H1 (cell line): ENCODE data around the gene FAM184B. TPM values are rescaled to one million over a fixed set of nuclear protein-coding genes. Genes with fewer than 3 reads are reported as not detected.

ENCODE experiments used
- CTCF ChIA-PET: fragments of 300-600 bp; sonication (Branson Sonifier 250); formaldehyde crosslinking; loops from one replicate; lab custom pipeline; 2021; ENCODE audit not compliant: partially characterized antibody; lab: Charles Lee
- POLR2A ChIA-PET: fragments of 300-600 bp; sonication (Branson Sonifier 250); formaldehyde crosslinking; loops from one replicate; lab custom pipeline; 2021; ENCODE audit warnings: inconsistent platforms; ENCODE audit not compliant: partially characterized antibody; lab: Charles Lee
- DNase-seq, 2 experiments: peaks; one replicate each; pipeline versions ENCODE4 v3.0.0 to v3.0.0-alpha.2; 2010 to 2022; ENCODE audit warnings: low spot score in 2 of 2, low read depth in 1 of 2, mixed read lengths in 1 of 2
- FAIRE-seq: peaks from 2 replicates; lab custom pipeline; 2011; peaks lifted over from hg19 to GRCh38; lab: Jason Lieb, UNC
- H2AFZ ChIP-seq: 2 replicates; pipeline ENCODE4 v1.8.1; 2012; ENCODE audit warnings: low read length, inconsistent platforms
- H2AK5ac ChIP-seq: 2 replicates; pipeline ENCODE4 v1.6.1; 2013; ENCODE audit warnings: low read depth, low read length
- H2BK120ac ChIP-seq: replicated peaks from 2 replicates; pipeline ENCODE3; 2013; ENCODE audit warnings: low read depth, low read length, inconsistent platforms
- H2BK12ac ChIP-seq: 2 replicates; pipeline ENCODE4 v1.6.1; 2013; ENCODE audit warnings: low read depth, low read length
- H2BK15ac ChIP-seq: 2 replicates; pipeline ENCODE4 v1.6.1; 2013; ENCODE audit warnings: low read length
- H2BK20ac ChIP-seq: 2 replicates; pipeline ENCODE4 v1.6.1; 2013; ENCODE audit warnings: low read length
- H2BK5ac ChIP-seq: 2 replicates; pipeline ENCODE4 v1.6.1; 2013; ENCODE audit warnings: low read depth, low read length
- H3K14ac ChIP-seq: 2 replicates; pipeline ENCODE4 v1.6.1; 2013; ENCODE audit warnings: inconsistent platforms; ENCODE audit not compliant: insufficient read length
- H3K18ac ChIP-seq: 2 replicates; pipeline ENCODE4 v1.6.1; 2013; ENCODE audit warnings: low read length; ENCODE audit errors: extremely low read depth
- H3K23ac ChIP-seq: 2 replicates; pipeline ENCODE4 v1.6.1; 2013; ENCODE audit warnings: inconsistent platforms; ENCODE audit not compliant: insufficient read length
- H3K23me2 ChIP-seq: 2 replicates; pipeline ENCODE4 v1.6.1; 2013; ENCODE audit warnings: low read depth, low read length
- H3K27ac ChIP-seq: 2 replicates; pipeline ENCODE4 v1.6.1; 2011; ENCODE audit warnings: low read depth, low read length, inconsistent platforms
- H3K27me3 ChIP-seq, 4 experiments: replicated peaks in 1 of 4; 1 replicate in 1 of 4; 2 replicates in 3 of 4; pipeline versions ENCODE4 v1.6.1 to v1.8.1; 2011 to 2013; ENCODE audit warnings: low read length in 3 of 4, mild to moderate bottlenecking in 3 of 4, inconsistent platforms in 2 of 4, mixed read lengths in 2 of 4, moderate library complexity in 1 of 4; ENCODE audit not compliant: control insufficient read depth in 3 of 4, insufficient read depth in 3 of 4; ENCODE audit errors: extremely low read depth in 1 of 4
- H3K36me3 ChIP-seq, 4 experiments: 2 replicates each; pipeline versions ENCODE4 v1.6.1 to v1.8.1; 2011 to 2013; ENCODE audit warnings: mild to moderate bottlenecking in 4 of 4, low read length in 3 of 4, moderate library complexity in 2 of 4, control low read depth in 1 of 4, inconsistent platforms in 1 of 4; ENCODE audit not compliant: insufficient read depth in 4 of 4, control insufficient read depth in 2 of 4
- H3K4ac ChIP-seq: replicated peaks from 2 replicates; pipeline ENCODE3; 2013; ENCODE audit warnings: low read length, low read depth, mixed read lengths, inconsistent platforms; ENCODE audit not compliant: insufficient read length
- H3K4me1 ChIP-seq, 4 experiments: replicated peaks in 1 of 4; 1 replicate in 1 of 4; 2 replicates in 3 of 4; pipeline versions ENCODE4 v1.6.1 to v1.8.1; 2011 to 2013; ENCODE audit warnings: low read length in 3 of 4, inconsistent platforms in 2 of 4, mixed read lengths in 1 of 4; ENCODE audit not compliant: insufficient read depth in 4 of 4, control insufficient read depth in 3 of 4
- H3K4me2 ChIP-seq, 2 experiments: 2 replicates each; pipeline versions ENCODE4 v1.6.1 to v1.8.1; 2011 to 2013; ENCODE audit warnings: low read depth in 2 of 2, low read length in 2 of 2, control low read depth in 1 of 2, inconsistent platforms in 1 of 2, mild to moderate bottlenecking in 1 of 2; ENCODE audit not compliant: insufficient read depth in 1 of 2
- H3K4me3 ChIP-seq, 4 experiments: fragments of 200-600, 300-600 bp in 1 of 4; sonication (generic), shearing (Covaris generic), sonication (Bioruptor Twin) in 1 of 4; 2 replicates each; pipeline versions ENCODE4 v1.5.1 to v1.8.1; 2011 to 2016; ENCODE audit warnings: low read length in 4 of 4, low read depth in 3 of 4, control low read depth in 2 of 4, inconsistent platforms in 2 of 4, mild to moderate bottlenecking in 2 of 4, mixed read lengths in 1 of 4, moderate library complexity in 1 of 4; ENCODE audit not compliant: insufficient read depth in 2 of 4; ENCODE audit errors: extremely low read depth in 1 of 4
- H3K56ac ChIP-seq: replicated peaks from 2 replicates; pipeline ENCODE3; 2013; ENCODE audit warnings: low read depth, mild to moderate bottlenecking, mixed read lengths, low read length, inconsistent platforms; ENCODE audit not compliant: insufficient read length
- H3K79me1 ChIP-seq: 2 replicates; pipeline ENCODE4 v1.6.1; 2013; ENCODE audit warnings: low read depth, low read length, control low read depth
- H3K79me2 ChIP-seq, 2 experiments: 2 replicates each; pipeline versions ENCODE4 v1.6.1 to v1.8.1; 2012 to 2013; ENCODE audit warnings: low read length in 2 of 2, mild to moderate bottlenecking in 2 of 2, inconsistent platforms in 1 of 2; ENCODE audit not compliant: insufficient read depth in 2 of 2, control insufficient read depth in 1 of 2
- H3K9ac ChIP-seq, 4 experiments: replicated peaks in 1 of 4; 1 replicate in 1 of 4; 2 replicates in 3 of 4; pipeline versions ENCODE4 v1.6.1 to v1.8.1; 2011 to 2013; ENCODE audit warnings: low read depth in 3 of 4, low read length in 3 of 4, control low read depth in 2 of 4, mild to moderate bottlenecking in 2 of 4, moderate library complexity in 2 of 4, inconsistent platforms in 1 of 4; ENCODE audit errors: extremely low read depth in 1 of 4
- H3K9me3 ChIP-seq, 2 experiments: 2 replicates each; pipeline versions ENCODE4 v1.6.1 to v1.8.1; 2012 to 2013; ENCODE audit warnings: mild to moderate bottlenecking in 2 of 2, moderate library complexity in 2 of 2, control low read depth in 1 of 2, inconsistent platforms in 1 of 2, low read depth in 1 of 2, low read length in 1 of 2, mixed read lengths in 1 of 2; ENCODE audit not compliant: insufficient read depth in 2 of 2
- H4K20me1 ChIP-seq, 2 experiments: replicated peaks in 1 of 2; 2 replicates each; pipeline versions ENCODE3 to v1.8.1; 2011 to 2013; ENCODE audit warnings: inconsistent platforms in 2 of 2, low read length in 2 of 2, mild to moderate bottlenecking in 1 of 2; ENCODE audit not compliant: insufficient read depth in 2 of 2, control insufficient read depth in 1 of 2
- H4K5ac ChIP-seq: 2 replicates; pipeline ENCODE4 v1.6.1; 2013; ENCODE audit warnings: low read length, low read depth, mixed read lengths, inconsistent platforms; ENCODE audit not compliant: insufficient read length
- H4K8ac ChIP-seq: 2 replicates; pipeline ENCODE4 v1.8.0; 2013; ENCODE audit warnings: mild to moderate bottlenecking, moderate library complexity, low read length, inconsistent platforms; ENCODE audit not compliant: insufficient read depth; ENCODE audit errors: extremely low read depth
- H4K91ac ChIP-seq: replicated peaks from 2 replicates; pipeline ENCODE3; 2013; ENCODE audit warnings: low read length, mixed read lengths, inconsistent platforms; ENCODE audit not compliant: insufficient read length
- NANOG ChIP-seq: IDR thresholded peaks from 2 replicates; pipeline ENCODE4 v1.6.1; 2011; ENCODE audit warnings: low read length, low read depth, mild to moderate bottlenecking, inconsistent platforms; ENCODE audit not compliant: insufficient read depth, poor library complexity, severe bottlenecking
- RBBP5 ChIP-seq: IDR thresholded peaks from 2 replicates; pipeline ENCODE4 v1.7.1; 2012; ENCODE audit warnings: low read depth, mild to moderate bottlenecking, inconsistent platforms, low read length, moderate library complexity, borderline replicate concordance
- SIN3A ChIP-seq, 2 experiments: IDR thresholded peaks in 1 of 2; conservative IDR thresholded peaks in 1 of 2; 2 replicates each; pipeline ENCODE4 v1.6.1; 2011 to 2012; ENCODE audit warnings: low read length in 2 of 2, improper control_type of control experiment in 1 of 2, low read depth in 1 of 2, mild to moderate bottlenecking in 1 of 2
- SUZ12 ChIP-seq: fragments of 200-600 bp; sonication (generic); IDR thresholded peaks from 2 replicates; pipeline ENCODE4 v1.6.1; 2012; ENCODE audit warnings: mild to moderate bottlenecking, inconsistent platforms, low read length, moderate library complexity, mixed read lengths
- WGBS, 2 experiments: shearing (Covaris generic) in 1 of 2; methylation state at CpG; one replicate each; pipeline versions ENCODE4 v1.1.6 to v1.1.7; 2013 to 2015; ENCODE audit warnings: low lambda C conversion rate in 2 of 2, mixed read lengths in 2 of 2, inconsistent platforms in 1 of 2, low coverage in 1 of 2, missing lambda C conversion rate in 1 of 2; ENCODE audit not compliant: insufficient replicate concordance in 2 of 2, insufficient coverage in 1 of 2, insufficient read length in 1 of 2; ENCODE audit errors: extremely low coverage in 1 of 2, missing lambda C conversion rate in 1 of 2; 5-methylcytosine and 5-hydroxymethylcytosine counted together
- polyA plus RNA-seq, 7 experiments: library from polyadenylated mRNA; depleted of rRNA in 3 of 7; stranded (reverse) in 5 of 7; unstranded in 2 of 7; fragments of >200 nt in 5 of 7; fragments of 200-250 nt in 2 of 7; gene quantifications; 1 replicate in 5 of 7; 2 replicates in 1 of 7; 4 replicates in 1 of 7; pipeline versions ENCODE4 v1.2.1 to v1.2.3, GENCODE V29; 2011 to 2013; ENCODE audit warnings: missing spikeins in 2 of 7, mixed read lengths in 2 of 7
- total RNA-seq: library from RNA; stranded (reverse); fragmentation: NEBNext Ultra II Directional; extraction: Animal tissue kit (Norgen Biotek cat#: 25700); gene quantifications from 2 replicates; pipeline ENCODE4 v1.2.1, GENCODE V29; 2021

Gene FAM184B
- total and polyA plus RNA-seq, 2 of the 8 experiments (the other 6 are each of a cell fraction or from before 2014, with no cell fraction given): 0.05 to 0.39 TPM

DNA sequence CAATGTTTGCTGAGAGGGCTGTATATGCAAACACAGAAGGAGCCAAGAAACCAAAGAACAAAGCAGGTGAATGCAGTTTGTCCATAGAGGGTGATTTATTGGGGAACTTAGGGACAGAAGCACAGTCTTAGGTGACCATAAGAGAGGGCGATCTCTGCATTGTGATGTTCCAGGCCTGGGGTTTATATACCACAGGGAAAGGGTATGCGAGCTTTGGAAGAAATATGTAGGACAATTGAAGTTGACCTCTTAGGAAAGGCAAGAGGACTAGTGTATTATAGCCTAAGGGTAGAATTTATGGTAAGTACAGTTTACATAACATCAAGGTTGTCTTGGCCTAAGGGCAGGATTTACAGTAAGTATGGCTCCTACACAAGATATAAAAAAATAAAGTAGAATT, 27.8 kb downstream of the FAM184B start:
- Histone ChIP-seq H3K56ac (no peak overlapping the region), H4K8ac (no peak overlapping the region), H2BK20ac (no peak overlapping the region), H3K23ac (no peak overlapping the region), H3K79me2 (no peaks in the 10 kb centered on the region), H3K4me1 (no peaks in the 10 kb centered on the region), H3K27ac (no peak overlapping the region), H2BK12ac (no peak overlapping the region), H3K18ac (no peak overlapping the region), H4K91ac (no peak overlapping the region), H2AK5ac (no peak overlapping the region), H3K79me1 (no peaks in the 10 kb centered on the region), H3K4me2 (no peak overlapping the region), H2AFZ (no peak overlapping the region), H2BK5ac (no peak overlapping the region), H3K36me3 (no peaks in the 10 kb centered on the region), H4K20me1 (no peaks in the 10 kb centered on the region), H2BK120ac (no peak overlapping the region), H2BK15ac (no peak overlapping the region), H3K4ac (no peak overlapping the region), H3K27me3 (no peaks in the 10 kb centered on the region), H4K5ac (no peak overlapping the region), H3K9me3 (no peaks in the 10 kb centered on the region), H3K9ac (no peak overlapping the region), H3K23me2 (no peaks in the 10 kb centered on the region), H3K14ac (no peak overlapping the region), H3K4me3 (no peak overlapping the region)
- no peak for TF ChIP-seq SIN3A (conservative IDR thresholded peaks at IDR 0.05 in 1 of 2, IDR thresholded peaks at IDR 0.05 in 1 of 2; ENCODE audit: low read depth in 1 of 2, low read length in 2 of 2)
- no peak for TF ChIP-seq NANOG
- no peak for TF ChIP-seq SUZ12
- TF ChIP-seq RBBP5: no peak
- DNase-seq (no peak), FAIRE-seq (no peak)
- WGBS, 2 experiments: 88% methylated on average over 2 of the region's 2 CpGs; no CpG with 5 or more reads in 1 of the 2 experiments
- ChIA-PET CTCF (interaction anchor here (0.6 to 1.3 kb wide), 3 partner anchors 10 to 63 kb away, joined by 3 to 5 read pairs (median 3); no protein-coding TSS in a partner anchor), POLR2A (interaction anchor here (1.8 kb wide), 1 partner anchor 11 kb away, joined by 6 read pairs; no protein-coding TSS in a partner anchor)
